ENCODE results near the gene TJP3. TPM values are rescaled to one million over a fixed set of nuclear protein-coding genes. Genes with fewer than 3 reads are reported as not detected.

Gene TJP3
- total and polyA plus RNA-seq, 10 of the 15 experiments (the other 5 are each of a cell fraction or from before 2014, with no cell fraction given) = 0.04 to 1.2 (median 0.29) TPM; not detected in 6

GRCh38 chr19:3775831-3776230 lies 67.6 kb downstream of the TJP3 start:
- H3K4me2 ChIP-seq (ENCODE audit: control insufficient read depth, insufficient read depth) = no peak overlapping the region
- ChIA-PET POLR2A (no interaction called here), CTCF (no interaction called here), RAD21 (ENCODE audit: unreplicated experiment) (no interaction called here), SMC1A (ENCODE audit: uncharacterized antibody, unreplicated experiment) (no interaction called here)
- no peaks in the 10 kb centered on the region; the same call in 2 of the 3 replicates for H3K9me3 ChIP-seq (replicated peaks; ENCODE audit: control insufficient read depth, insufficient read depth, low read length)
- no peaks in the 10 kb centered on the region for H4K20me1 ChIP-seq (ENCODE audit: control insufficient read depth, insufficient read depth)
- H3K4me3 ChIP-seq = no peak overlapping the region
- FAIRE-seq (no peak), DNase-seq (ENCODE audit: low read depth, low spot score) (no peak), ATAC-seq (no peak)
- H3K9ac ChIP-seq (ENCODE audit: control insufficient read depth, insufficient read depth, low read length) = no peak overlapping the region
- H3K27ac ChIP-seq (ENCODE audit: control insufficient read depth, insufficient read depth) = no peak overlapping the region
- H3K27me3 ChIP-seq (replicated peaks in 1 of 2; ENCODE audit: control insufficient read depth in 2 of 2, insufficient read depth in 2 of 2, low read length in 1 of 2) = no peaks in the 10 kb centered on the region
- BruUV-seq (replicated peaks) = no TSS peak
- TF ChIP-seq SUZ12 (IDR thresholded peaks at IDR 0.05; ENCODE audit: unreplicated experiment) = no peak
- no peak for TF ChIP-seq FOS (IDR thresholded peaks at IDR 0.05; ENCODE audit: borderline replicate concordance, extremely low read depth, insufficient read length)
- TF ChIP-seq PAX5 (IDR thresholded peaks at IDR 0.05; ENCODE audit: borderline replicate concordance, low read depth, low read length) = no peak
- TF ChIP-seq SMC3 (IDR thresholded peaks at IDR 0.05; ENCODE audit: borderline replicate concordance, low read length) = no peak
- TF ChIP-seq, protein P1, sequence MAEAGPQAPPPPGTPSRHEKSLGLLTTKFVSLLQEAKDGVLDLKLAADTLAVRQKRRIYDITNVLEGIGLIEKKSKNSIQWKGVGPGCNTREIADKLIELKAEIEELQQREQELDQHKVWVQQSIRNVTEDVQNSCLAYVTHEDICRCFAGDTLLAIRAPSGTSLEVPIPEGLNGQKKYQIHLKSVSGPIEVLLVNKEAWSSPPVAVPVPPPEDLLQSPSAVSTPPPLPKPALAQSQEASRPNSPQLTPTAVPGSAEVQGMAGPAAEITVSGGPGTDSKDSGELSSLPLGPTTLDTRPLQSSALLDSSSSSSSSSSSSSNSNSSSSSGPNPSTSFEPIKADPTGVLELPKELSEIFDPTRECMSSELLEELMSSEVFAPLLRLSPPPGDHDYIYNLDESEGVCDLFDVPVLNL (IDR thresholded peaks at IDR 0.05; ENCODE audit: low read depth, low read length) = no peak
- TF ChIP-seq, protein P2, sequence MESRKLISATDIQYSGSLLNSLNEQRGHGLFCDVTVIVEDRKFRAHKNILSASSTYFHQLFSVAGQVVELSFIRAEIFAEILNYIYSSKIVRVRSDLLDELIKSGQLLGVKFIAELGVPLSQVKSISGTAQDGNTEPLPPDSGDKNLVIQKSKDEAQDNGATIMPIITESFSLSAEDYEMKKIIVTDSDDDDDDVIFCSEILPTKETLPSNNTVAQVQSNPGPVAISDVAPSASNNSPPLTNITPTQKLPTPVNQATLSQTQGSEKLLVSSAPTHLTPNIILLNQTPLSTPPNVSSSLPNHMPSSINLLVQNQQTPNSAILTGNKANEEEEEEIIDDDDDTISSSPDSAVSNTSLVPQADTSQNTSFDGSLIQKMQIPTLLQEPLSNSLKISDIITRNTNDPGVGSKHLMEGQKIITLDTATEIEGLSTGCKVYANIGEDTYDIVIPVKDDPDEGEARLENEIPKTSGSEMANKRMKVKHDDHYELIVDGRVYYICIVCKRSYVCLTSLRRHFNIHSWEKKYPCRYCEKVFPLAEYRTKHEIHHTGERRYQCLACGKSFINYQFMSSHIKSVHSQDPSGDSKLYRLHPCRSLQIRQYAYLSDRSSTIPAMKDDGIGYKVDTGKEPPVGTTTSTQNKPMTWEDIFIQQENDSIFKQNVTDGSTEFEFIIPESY (IDR thresholded peaks at IDR 0.05) = no peak
- no peak for TF ChIP-seq NFYA (IDR thresholded peaks at IDR 0.05; ENCODE audit: borderline replicate concordance, low read depth, low read length)
- no peak for TF ChIP-seq ZBED1 (IDR thresholded peaks at IDR 0.05; ENCODE audit: borderline replicate concordance)
- TF ChIP-seq, protein P3, sequence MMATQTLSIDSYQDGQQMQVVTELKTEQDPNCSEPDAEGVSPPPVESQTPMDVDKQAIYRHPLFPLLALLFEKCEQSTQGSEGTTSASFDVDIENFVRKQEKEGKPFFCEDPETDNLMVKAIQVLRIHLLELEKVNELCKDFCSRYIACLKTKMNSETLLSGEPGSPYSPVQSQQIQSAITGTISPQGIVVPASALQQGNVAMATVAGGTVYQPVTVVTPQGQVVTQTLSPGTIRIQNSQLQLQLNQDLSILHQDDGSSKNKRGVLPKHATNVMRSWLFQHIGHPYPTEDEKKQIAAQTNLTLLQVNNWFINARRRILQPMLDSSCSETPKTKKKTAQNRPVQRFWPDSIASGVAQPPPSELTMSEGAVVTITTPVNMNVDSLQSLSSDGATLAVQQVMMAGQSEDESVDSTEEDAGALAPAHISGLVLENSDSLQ (IDR thresholded peaks at IDR 0.05) = no peak
- no peak for TF ChIP-seq YBX1 (IDR thresholded peaks at IDR 0.05)
- TF ChIP-seq IRF5 (IDR thresholded peaks at IDR 0.05; ENCODE audit: borderline replicate concordance) = no peak
- TF ChIP-seq POLR2AphosphoS2 (IDR thresholded peaks at IDR 0.05; ENCODE audit: low read depth, low read length) = no peak
- no peak for TF ChIP-seq NFXL1 (IDR thresholded peaks at IDR 0.05; ENCODE audit: borderline replicate concordance)
- no peak for TF ChIP-seq MXI1 (IDR thresholded peaks at IDR 0.05; ENCODE audit: low read depth, low read length)
- no peak for TF ChIP-seq ZZZ3 (IDR thresholded peaks at IDR 0.05; ENCODE audit: control insufficient read depth, insufficient read length, low read depth)
- TF ChIP-seq POLR2A (IDR thresholded peaks at IDR 0.05; ENCODE audit: low read depth, low read length) = no peak
- intact Hi-C loops (cut with micrococcal nuclease; ENCODE audit: unreplicated experiment) = no loop called here
- H3K79me2 ChIP-seq (ENCODE audit: control insufficient read depth, insufficient read depth, low read length) = no peaks in the 10 kb centered on the region
- 20% methylated on average over 5 of the region's 5 CpGs for WGBS (ENCODE audit: insufficient coverage, insufficient replicate concordance, low lambda C conversion rate, missing lambda C conversion rate)
- H2AFZ ChIP-seq (ENCODE audit: control insufficient read depth, low read depth, low read length) = no peak overlapping the region
- H3K4me1 ChIP-seq (ENCODE audit: control insufficient read depth, insufficient read depth, low read length) = no peaks in the 10 kb centered on the region
- H3K36me3 ChIP-seq (ENCODE audit: control insufficient read depth in 2 of 2, insufficient read depth in 2 of 2, low read length in 1 of 2) = no peaks in the 10 kb centered on the region
- in situ Hi-C loops (cut with MboI) = no loop called here

All from GM12878 (cell line).